Measurements from ENCODE around the gene ACSBG1.

- TF ChIP-seq, protein P1, sequence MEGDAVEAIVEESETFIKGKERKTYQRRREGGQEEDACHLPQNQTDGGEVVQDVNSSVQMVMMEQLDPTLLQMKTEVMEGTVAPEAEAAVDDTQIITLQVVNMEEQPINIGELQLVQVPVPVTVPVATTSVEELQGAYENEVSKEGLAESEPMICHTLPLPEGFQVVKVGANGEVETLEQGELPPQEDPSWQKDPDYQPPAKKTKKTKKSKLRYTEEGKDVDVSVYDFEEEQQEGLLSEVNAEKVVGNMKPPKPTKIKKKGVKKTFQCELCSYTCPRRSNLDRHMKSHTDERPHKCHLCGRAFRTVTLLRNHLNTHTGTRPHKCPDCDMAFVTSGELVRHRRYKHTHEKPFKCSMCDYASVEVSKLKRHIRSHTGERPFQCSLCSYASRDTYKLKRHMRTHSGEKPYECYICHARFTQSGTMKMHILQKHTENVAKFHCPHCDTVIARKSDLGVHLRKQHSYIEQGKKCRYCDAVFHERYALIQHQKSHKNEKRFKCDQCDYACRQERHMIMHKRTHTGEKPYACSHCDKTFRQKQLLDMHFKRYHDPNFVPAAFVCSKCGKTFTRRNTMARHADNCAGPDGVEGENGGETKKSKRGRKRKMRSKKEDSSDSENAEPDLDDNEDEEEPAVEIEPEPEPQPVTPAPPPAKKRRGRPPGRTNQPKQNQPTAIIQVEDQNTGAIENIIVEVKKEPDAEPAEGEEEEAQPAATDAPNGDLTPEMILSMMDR (IDR thresholded peaks at IDR 0.05): no peak
- TF ChIP-seq POLR2AphosphoS5 (IDR thresholded peaks at IDR 0.05) (no peak), EP300 (IDR thresholded peaks at IDR 0.05) (no peak), POLR2A (IDR thresholded peaks at IDR 0.05) (no peak)
These were observed 41.4 kb downstream of the ACSBG1 start for GRCh38 chr15:78192826-78193594.

All from gastroesophageal sphincter (tissue), 3 donors.